ENCODE measurements around the gene ACER3.
"Not testable (repeated sequence)": the region's sequence is repeated elsewhere in the genome, so short reads cannot be mapped to it uniquely, and the experiment has no call there.

- not testable (repeated sequence) for TF ChIP-seq CTCF (conservative IDR thresholded peaks at IDR 0.05; ENCODE audit: low read depth, low read length); POLR2A (IDR thresholded peaks at IDR 0.05; ENCODE audit: low read depth, low read length); SMC3 (IDR thresholded peaks at IDR 0.05; ENCODE audit: low read depth, low read length); NFE2L2 (IDR thresholded peaks at IDR 0.05; ENCODE audit: low read depth, low read length); MXI1 (IDR thresholded peaks at IDR 0.05; ENCODE audit: borderline replicate concordance, low read depth, low read length); RAD21 (IDR thresholded peaks at IDR 0.05; ENCODE audit: low read length); MAFK (IDR thresholded peaks at IDR 0.05; ENCODE audit: low read depth, low read length); FOS (IDR thresholded peaks at IDR 0.05; ENCODE audit: low read depth, low read length)
- TF ChIP-seq, protein P1, sequence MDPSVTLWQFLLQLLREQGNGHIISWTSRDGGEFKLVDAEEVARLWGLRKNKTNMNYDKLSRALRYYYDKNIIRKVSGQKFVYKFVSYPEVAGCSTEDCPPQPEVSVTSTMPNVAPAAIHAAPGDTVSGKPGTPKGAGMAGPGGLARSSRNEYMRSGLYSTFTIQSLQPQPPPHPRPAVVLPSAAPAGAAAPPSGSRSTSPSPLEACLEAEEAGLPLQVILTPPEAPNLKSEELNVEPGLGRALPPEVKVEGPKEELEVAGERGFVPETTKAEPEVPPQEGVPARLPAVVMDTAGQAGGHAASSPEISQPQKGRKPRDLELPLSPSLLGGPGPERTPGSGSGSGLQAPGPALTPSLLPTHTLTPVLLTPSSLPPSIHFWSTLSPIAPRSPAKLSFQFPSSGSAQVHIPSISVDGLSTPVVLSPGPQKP (IDR thresholded peaks at IDR 0.05; ENCODE audit: borderline replicate concordance, low read depth, low read length): not testable (repeated sequence)
- TF ChIP-seq, protein P2, sequence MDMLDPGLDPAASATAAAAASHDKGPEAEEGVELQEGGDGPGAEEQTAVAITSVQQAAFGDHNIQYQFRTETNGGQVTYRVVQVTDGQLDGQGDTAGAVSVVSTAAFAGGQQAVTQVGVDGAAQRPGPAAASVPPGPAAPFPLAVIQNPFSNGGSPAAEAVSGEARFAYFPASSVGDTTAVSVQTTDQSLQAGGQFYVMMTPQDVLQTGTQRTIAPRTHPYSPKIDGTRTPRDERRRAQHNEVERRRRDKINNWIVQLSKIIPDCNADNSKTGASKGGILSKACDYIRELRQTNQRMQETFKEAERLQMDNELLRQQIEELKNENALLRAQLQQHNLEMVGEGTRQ (IDR thresholded peaks at IDR 0.05; ENCODE audit: low read depth, low read length): not testable (repeated sequence)
These were observed 5.0 kb upstream of the ACER3 start for GRCh38 chr11:76855670-76856069.
